GM12878 (cell line): ENCODE measurements around the gene LAP3. TPM values are rescaled to one million over a fixed set of nuclear protein-coding genes. Genes with fewer than 3 reads are reported as not detected.

Experiments
- ATAC-seq: fragments of 200-7000 bp; cut with Tn5 transposase; 3 replicates; pipeline ENCODE4 v1.9.1; 2020; ENCODE audit warnings: mild to moderate bottlenecking, moderate library complexity
- BruUV-seq: library from RNA; stranded (reverse); fragments of 400-500 nt; replicated peaks from 2 replicates; lab custom pipeline; 2021; lab: Mats Ljungman, UMichigan
- CTCF ChIA-PET: fragments of 300-600 bp; sonication (Branson Sonifier 250); formaldehyde crosslinking; extraction: SDS; loops from one replicate; lab custom pipeline; 2021; ENCODE audit warnings: inconsistent platforms; lab: Yijun Ruan, JAX
- POLR2A ChIA-PET: fragments of 350-600 bp; formaldehyde crosslinking; extraction: SDS; loops from one replicate; lab custom pipeline; 2021; ENCODE audit warnings: inconsistent platforms; lab: Charles Lee
- RAD21 ChIA-PET: fragments of 300-600 bp; sonication (Branson Sonifier 250); formaldehyde crosslinking; loops from one replicate; lab custom pipeline; 2023; ENCODE audit warnings: antibody characterized with exemption; ENCODE audit not compliant: unreplicated experiment; lab: Charles Lee
- SMC1A ChIA-PET: fragments of 300-600 bp; sonication (Branson Sonifier 250); formaldehyde crosslinking; loops from one replicate; lab custom pipeline; 2023; ENCODE audit not compliant: unreplicated experiment, uncharacterized antibody; lab: Charles Lee
- DNase-seq: peaks from one replicate; pipeline ENCODE4 v3.0.0-alpha.2; 2011; ENCODE audit warnings: low read depth, low spot score
- FAIRE-seq: peaks from 3 replicates; lab custom pipeline; 2011; peaks lifted over from hg19 to GRCh38; lab: Jason Lieb, UNC
- H2AFZ ChIP-seq: 2 replicates; pipeline ENCODE4 v1.6.0; 2011; ENCODE audit warnings: low read depth, low read length, control low read depth; ENCODE audit not compliant: control insufficient read depth
- H3K27ac ChIP-seq: 2 replicates; pipeline ENCODE4 v1.5.1; 2011; ENCODE audit warnings: control low read depth; ENCODE audit not compliant: control insufficient read depth, insufficient read depth
- H3K27me3 ChIP-seq, 2 experiments: replicated peaks in 1 of 2; 2 replicates each; pipeline versions ENCODE4 v1.6.0 to v1.6.1; 2011; ENCODE audit warnings: low read length in 1 of 2; ENCODE audit not compliant: control insufficient read depth in 2 of 2, insufficient read depth in 2 of 2
- H3K36me3 ChIP-seq, 2 experiments: 2 replicates each; pipeline ENCODE4 v1.5.1; 2011; ENCODE audit warnings: low read length in 1 of 2; ENCODE audit not compliant: control insufficient read depth in 2 of 2, insufficient read depth in 2 of 2
- H3K4me1 ChIP-seq: 2 replicates; pipeline ENCODE4 v1.6.1; 2011; ENCODE audit warnings: mild to moderate bottlenecking, low read length, moderate library complexity, mixed read lengths; ENCODE audit not compliant: control insufficient read depth, insufficient read depth
- H3K4me2 ChIP-seq: 2 replicates; pipeline ENCODE4 v1.6.0; 2011; ENCODE audit warnings: control low read depth; ENCODE audit not compliant: control insufficient read depth, insufficient read depth
- H3K4me3 ChIP-seq: fragments of 200-600 bp; sonication (generic); 2 replicates; pipeline ENCODE4 v1.5.1; 2016
- H3K79me2 ChIP-seq: 2 replicates; pipeline ENCODE4 v1.6.0; 2011; ENCODE audit warnings: low read length; ENCODE audit not compliant: control insufficient read depth, insufficient read depth
- H3K9ac ChIP-seq: 2 replicates; pipeline ENCODE4 v1.8.0; 2011; ENCODE audit warnings: low read length, control low read depth, mixed read lengths; ENCODE audit not compliant: control insufficient read depth, insufficient read depth
- H3K9me3 ChIP-seq: replicated peaks from 3 replicates; pipeline ENCODE4 v1.5.1; 2011; ENCODE audit warnings: mild to moderate bottlenecking, low read length; ENCODE audit not compliant: control insufficient read depth, insufficient read depth
- H4K20me1 ChIP-seq: 2 replicates; pipeline ENCODE4 v1.6.0; 2011; ENCODE audit not compliant: control insufficient read depth, insufficient read depth
- EZH2 ChIP-seq: IDR thresholded peaks from 2 replicates; pipeline ENCODE4 v1.6.1; 2012; ENCODE audit warnings: low read depth, mild to moderate bottlenecking, control low read depth, inconsistent platforms, low read length, borderline replicate concordance; ENCODE audit not compliant: control insufficient read depth
- NR2F1 ChIP-seq: fragments of 450-650 bp; conservative IDR thresholded peaks from 2 replicates; pipeline ENCODE4 v1.6.1; 2017; ENCODE audit warnings: mild to moderate bottlenecking
- PAX8 ChIP-seq: fragments of 450-650 bp; IDR thresholded peaks from 2 replicates; pipeline ENCODE4 v1.6.1; 2017; ENCODE audit warnings: mild to moderate bottlenecking, moderate library complexity
- RAD51 ChIP-seq: fragments of 450-650 bp; IDR thresholded peaks from 2 replicates; pipeline ENCODE4 v1.6.1; 2016; ENCODE audit warnings: moderate library complexity, mild to moderate bottlenecking, inconsistent platforms
- STAT1 ChIP-seq: fragments of 450-650 bp; conservative IDR thresholded peaks from 2 replicates; pipeline ENCODE4 v1.6.1; 2014; ENCODE audit warnings: antibody characterized with exemption, mild to moderate bottlenecking
- WGBS: methylation state at CpG from one replicate; pipeline ENCODE4 v1.1.6; 2016; ENCODE audit warnings: low lambda C conversion rate; ENCODE audit not compliant: insufficient replicate concordance, insufficient coverage; ENCODE audit errors: missing lambda C conversion rate; 5-methylcytosine and 5-hydroxymethylcytosine counted together
- in situ Hi-C: fragments of 300-500 bp; cut with MboI; formaldehyde crosslinking; loops from 9 replicates; pipeline ENCODE4 v1.14.3; 2018; ENCODE audit warnings: mixed read lengths
- intact Hi-C: fragments of 100-400 bp; cut with micrococcal nuclease; formaldehyde crosslinking; loops from one replicate; pipeline ENCODE4 v1.14.2; 2022; ENCODE audit not compliant: unreplicated experiment
- polyA plus RNA-seq, 11 experiments: library from polyadenylated mRNA; depleted of rRNA in 4 of 11; unstranded in 6 of 11; stranded (reverse) in 5 of 11; fragments of >200 nt; fragmentation: Nextera tagmentation in 4 of 11; fragmentation: Illumina TruSeq in 1 of 11; extraction: Ambion mirVana in 4 of 11; extraction: Trizol in 1 of 11; gene quantifications; 1 replicate in 1 of 11; 2 replicates in 10 of 11; pipeline versions ENCODE4 v1.2.1 to v1.2.3, GENCODE V29; 2011 to 2016; ENCODE audit warnings: inconsistent platforms in 2 of 11, missing spikeins in 2 of 11, low read depth in 1 of 11
- total RNA-seq, 4 experiments: library from RNA; depleted of rRNA in 3 of 4; stranded (reverse); fragments of >200 nt in 3 of 4; fragmentation: Illumina TruSeq in 1 of 4; extraction: Trizol in 1 of 4; gene quantifications; 2 replicates each; pipeline versions ENCODE4 v1.2.1 to v1.2.3, GENCODE V29; 2013 to 2021
- TF ChIP-seq, protein P1 (sequence below): IDR thresholded peaks from 2 replicates; pipeline ENCODE4 v1.6.1; 2012; ENCODE audit warnings: low read depth, low read length, improper control_type of control experiment

Gene LAP3
- total and polyA plus RNA-seq, 10 of the 15 experiments (the other 5 are each of a cell fraction or from before 2014, with no cell fraction given): 134 to 249 (median 204) TPM

DNA sequence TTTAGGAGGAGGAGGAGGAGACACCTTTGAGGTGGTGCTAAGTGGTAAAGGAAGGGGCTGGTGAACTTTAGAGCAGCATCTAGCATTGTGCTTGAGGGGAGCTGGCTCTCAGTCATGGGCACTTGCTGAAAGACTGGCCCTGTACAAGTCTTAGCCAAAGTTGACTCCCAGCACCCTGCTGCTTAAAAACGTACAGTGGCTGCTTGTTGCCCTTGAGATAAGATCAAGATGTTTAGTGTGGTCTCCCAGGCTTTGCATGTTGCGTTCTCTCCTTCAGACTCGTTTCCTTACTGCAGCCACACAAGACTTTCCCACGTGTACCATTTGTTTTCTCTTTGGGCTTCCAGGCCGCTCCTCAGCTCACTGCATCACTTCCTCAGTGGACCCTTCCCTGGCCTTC lies 39.3 kb downstream of the LAP3 start (continued):
- TF ChIP-seq, protein P1, sequence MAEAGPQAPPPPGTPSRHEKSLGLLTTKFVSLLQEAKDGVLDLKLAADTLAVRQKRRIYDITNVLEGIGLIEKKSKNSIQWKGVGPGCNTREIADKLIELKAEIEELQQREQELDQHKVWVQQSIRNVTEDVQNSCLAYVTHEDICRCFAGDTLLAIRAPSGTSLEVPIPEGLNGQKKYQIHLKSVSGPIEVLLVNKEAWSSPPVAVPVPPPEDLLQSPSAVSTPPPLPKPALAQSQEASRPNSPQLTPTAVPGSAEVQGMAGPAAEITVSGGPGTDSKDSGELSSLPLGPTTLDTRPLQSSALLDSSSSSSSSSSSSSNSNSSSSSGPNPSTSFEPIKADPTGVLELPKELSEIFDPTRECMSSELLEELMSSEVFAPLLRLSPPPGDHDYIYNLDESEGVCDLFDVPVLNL: no peak

DNA sequence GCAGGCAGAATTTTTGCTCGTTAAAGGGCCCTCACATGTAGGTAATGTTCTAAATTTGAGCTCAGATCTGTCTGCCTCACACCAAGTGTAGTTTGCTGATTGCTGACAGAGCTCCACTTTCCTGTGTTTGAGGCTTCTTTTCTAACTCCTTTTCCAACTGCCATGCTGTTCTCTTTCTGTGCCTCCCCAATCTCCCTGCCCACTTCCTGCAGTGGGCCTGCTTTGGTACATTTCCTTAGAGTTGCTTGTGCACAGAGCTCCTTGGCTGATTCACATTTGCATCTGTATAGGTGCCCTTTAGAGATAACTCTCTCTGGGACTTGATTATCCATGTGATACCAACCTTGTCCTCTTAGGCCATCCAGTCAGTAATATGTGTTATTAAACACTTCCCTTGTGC lies 41.9 kb downstream of the LAP3 start:
- DNase-seq (no peak), FAIRE-seq (no peak), ATAC-seq (no peak)
- Histone ChIP-seq H2AFZ (no peak overlapping the region), H3K79me2 (peaks cover 47% of the 10 kb centered on the region), H3K9ac (no peak overlapping the region), H3K4me1 (peaks cover 6% of the 10 kb centered on the region; the same call in 1 of the 2 replicates), H3K27ac (no peak overlapping the region), H3K4me3 (no peak overlapping the region), H3K4me2 (peak overlapping the region; percentile 65; the same call in 1 of the 2 replicates), H3K27me3 (no peaks in the 10 kb centered on the region), H3K36me3 (peaks cover 6 to 12% of the 10 kb centered on the region in 2 experiments; a peak in 3 of 4 replicates), H4K20me1 (peaks cover 11% of the 10 kb centered on the region; the same call in 1 of the 2 replicates), H3K9me3 (no peaks in the 10 kb centered on the region)
- RAD21 ChIA-PET: no interaction called here
- CTCF ChIA-PET: no interaction called here
- POLR2A ChIA-PET: no interaction called here
- TF ChIP-seq NR2F1 (no peak), RAD51 (no peak), PAX8 (no peak), EZH2 (no peak), STAT1 (no peak)
- in situ Hi-C loops (no loop called here), intact Hi-C loops (loop anchor here (10.0 kb wide), 1 partner anchor 1394 kb away; the partner anchor contains the start of gene TAPT1)
- SMC1A ChIA-PET: no interaction called here
- 0% methylated on average over 1 of the region's 1 CpG for WGBS
- no TSS peak for BruUV-seq
